Eye (tissue), 1 donor: ENCODE results near the gene AMACR.
"Not testable (repeated sequence)": the region's sequence is repeated elsewhere in the genome, so short reads cannot be mapped to it uniquely, and the experiment has no call there.

ENCODE experiments used
- DNase-seq: peaks from one replicate; pipeline ENCODE4 v3.0.0-alpha.2; 2015

Gene AMACR

GRCh38 chr5:33964132-33964700, 43.6 kb downstream of the AMACR start:
- no peak for DNase-seq

- DNase-seq, result no peak
These were observed 49.7 kb downstream of the AMACR start for GRCh38 chr5:33958176-33958575.

- DNase-seq, result no peak
These were observed 50.2 kb downstream of the AMACR start for GRCh38 chr5:33957577-33958150.

- DNase-seq, result not testable (repeated sequence)
These were observed 55.7 kb downstream of the AMACR start for GRCh38 chr5:33952175-33952574.

- DNase-seq, result no peak
These were observed 63.2 kb downstream of the AMACR start for GRCh38 chr5:33944543-33945132.

- no peak for DNase-seq
These were observed 66.8 kb downstream of the AMACR start for GRCh38 chr5:33941090-33941489.

GRCh38 chr5:33939556-33940262, 68.1 kb downstream of the AMACR start:
- DNase-seq, result no peak

GRCh38 chr5:33938881-33939280, 69.0 kb downstream of the AMACR start:
- no peak for DNase-seq

GRCh38 chr5:33938507-33938796, 69.4 kb downstream of the AMACR start:
- peak; percentile 15 for DNase-seq

- peak; percentile 23 for DNase-seq
These were observed 69.9 kb downstream of the AMACR start for GRCh38 chr5:33937707-33938506.

- peak; percentile 21 for DNase-seq
These were observed 70.7 kb downstream of the AMACR start for GRCh38 chr5:33937017-33937706.

- no peak for DNase-seq
These were observed 71.4 kb downstream of the AMACR start, which contains the start of gene RXFP3 for GRCh38 chr5:33936381-33937016. Gene RXFP3 (plus strand): TSS chr5:33936386. CDS start chr5:33936741, 355 bp downstream.
